Thoracic aorta (tissue), 2 donors: ENCODE measurements around the gene DMD. TPM values are rescaled to one million over a fixed set of nuclear protein-coding genes. Genes with fewer than 3 reads are reported as not detected.

ENCODE experiments used
- ATAC-seq: fragments of 150-250 bp; one replicate; pipeline ENCODE4 v1.8.0; 2017; ENCODE audit warnings: low read depth; ENCODE audit not compliant: insufficient number of reproducible peaks, low FRiP score
- DNase-seq: peaks from one replicate; pipeline ENCODE4 v3.0.0-alpha.2; 2020; ENCODE audit warnings: low spot score
- H3K27ac ChIP-seq, 2 donors: fragments of 200-600 bp; sonication (generic); 1 replicate in 1 of 2; 2 replicates in 1 of 2; pipeline ENCODE4 v1.5.1; 2016; ENCODE audit warnings: mild to moderate bottlenecking in 2 of 2, moderate library complexity in 2 of 2
- H3K27me3 ChIP-seq: fragments of 200-600 bp; sonication (generic); replicated peaks from 2 replicates; pipeline ENCODE4 v1.6.0; 2016; ENCODE audit warnings: mild to moderate bottlenecking; ENCODE audit not compliant: insufficient read depth
- H3K36me3 ChIP-seq: fragments of 200-600 bp; sonication (generic); one replicate; pipeline ENCODE4 v1.5.1; 2016
- H3K4me1 ChIP-seq, 2 donors: fragments of 200-600 bp; sonication (generic); 1 replicate in 1 of 2; 2 replicates in 1 of 2; pipeline versions ENCODE4 v1.5.1 to v1.6.0; 2016; ENCODE audit warnings: low read depth in 2 of 2, mild to moderate bottlenecking in 1 of 2; ENCODE audit not compliant: control insufficient read depth in 1 of 2
- H3K4me3 ChIP-seq: fragments of 200-600 bp; sonication (generic); 2 replicates; pipeline ENCODE4 v1.5.1; 2016; ENCODE audit warnings: mild to moderate bottlenecking
- H3K9me3 ChIP-seq: fragments of 200-600 bp; sonication (generic); 2 replicates; pipeline ENCODE4 v1.5.1; 2016
- CTCF ChIP-seq: fragments of 200-600 bp; sonication (generic); IDR thresholded peaks from one replicate; pipeline ENCODE4 v1.5.1; 2019; ENCODE audit warnings: antibody characterized with exemption
- total RNA-seq, 2 donors: library from RNA; depleted of rRNA; stranded (reverse); fragments of >200 nt; gene quantifications; one replicate each; pipeline versions ENCODE4 v1.1.0 to v1.2.3, GENCODE V29; 2016

The DMD gene
- total RNA-seq, 2 donors from 2014 or later: 224 to 233 TPM

GRCh38 chrX:31854716-31855115 is 1356.6 kb downstream of the DMD start:
- no peak overlapping the region for H3K27ac ChIP-seq
- no peaks in the 10 kb centered on the region for H3K9me3 ChIP-seq
- H3K4me1 ChIP-seq: no peaks in the 10 kb centered on the region
- no peaks in the 10 kb centered on the region for H3K36me3 ChIP-seq
- H3K27me3 ChIP-seq: no peaks in the 10 kb centered on the region
- no peak for DNase-seq
- H3K4me3 ChIP-seq: no peak overlapping the region
- TF ChIP-seq CTCF: no peak
- no peak for ATAC-seq

GRCh38 chrX:31851761-31852160 is 1359.6 kb downstream of the DMD start:
- Histone ChIP-seq H3K4me1 (no peaks in the 10 kb centered on the region), H3K4me3 (no peak overlapping the region), H3K27me3 (no peaks in the 10 kb centered on the region), H3K9me3 (no peaks in the 10 kb centered on the region), H3K27ac (no peak overlapping the region), H3K36me3 (no peaks in the 10 kb centered on the region)
- ATAC-seq (no peak), DNase-seq (no peak)
- TF ChIP-seq CTCF: no peak

GRCh38 chrX:31847773-31848172 is 1363.6 kb downstream of the DMD start:
- H3K9me3 ChIP-seq: no peaks in the 10 kb centered on the region
- no peak overlapping the region for H3K27ac ChIP-seq
- no peak for DNase-seq
- no peaks in the 10 kb centered on the region for H3K36me3 ChIP-seq
- no peaks in the 10 kb centered on the region for H3K27me3 ChIP-seq
- peaks cover 0 to 3% of the 10 kb centered on the region in 2 donors for H3K4me1 ChIP-seq
- no peak overlapping the region for H3K4me3 ChIP-seq
- TF ChIP-seq CTCF: no peak
- no peak for ATAC-seq

DNA sequence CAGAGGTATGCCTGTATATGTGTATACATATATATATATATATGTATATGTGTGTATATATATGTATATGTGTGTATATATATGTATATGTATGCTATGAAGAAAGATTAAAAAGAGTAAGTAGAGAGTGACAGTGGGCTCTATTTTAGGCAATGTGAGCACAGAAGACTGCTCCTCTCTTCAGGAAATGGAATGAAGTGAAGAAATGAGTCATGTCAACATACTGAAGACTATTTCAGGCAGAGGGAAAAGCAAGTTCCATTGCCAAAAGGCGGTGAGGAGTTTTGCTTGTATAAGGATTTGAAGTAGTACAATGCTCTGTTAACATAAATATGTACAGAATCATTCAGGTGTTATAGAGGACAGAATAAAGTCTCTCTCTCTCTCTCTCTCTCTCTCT is 1366.3 kb downstream of the DMD start:
- Histone ChIP-seq H3K27me3 (no peaks in the 10 kb centered on the region), H3K4me1 (peaks cover 0 to 3% of the 10 kb centered on the region in 2 donors), H3K36me3 (no peaks in the 10 kb centered on the region), H3K4me3 (peak overlapping the region; percentile 35), H3K27ac (no peak overlapping the region), H3K9me3 (no peaks in the 10 kb centered on the region)
- DNase-seq (no peak), ATAC-seq (no peak)
- TF ChIP-seq CTCF: no peak

DNA sequence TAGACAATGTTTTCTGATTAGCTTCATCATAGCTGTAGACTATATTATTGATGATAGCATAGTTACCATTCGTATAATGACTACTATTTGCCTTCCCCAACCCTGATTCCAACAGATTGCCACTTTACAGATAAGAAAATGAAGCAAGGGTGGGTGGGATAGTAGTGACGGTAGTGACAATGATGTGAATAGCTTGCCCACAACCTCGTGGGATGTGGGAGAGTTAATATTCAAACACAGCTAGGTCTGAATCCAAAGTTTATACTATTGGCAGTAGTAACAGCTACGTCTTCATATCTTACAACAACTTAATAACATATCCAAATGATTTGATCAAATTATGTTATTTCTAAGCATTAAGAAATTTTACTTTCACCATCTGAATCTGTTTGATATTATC is 1372.7 kb downstream of the DMD start:
- TF ChIP-seq CTCF: no peak
- H3K4me3 ChIP-seq: no peak overlapping the region
- no peaks in the 10 kb centered on the region for H3K27me3 ChIP-seq
- H3K27ac ChIP-seq: no peak overlapping the region
- no peaks in the 10 kb centered on the region for H3K9me3 ChIP-seq
- ATAC-seq (no peak), DNase-seq (no peak)
- no peaks in the 10 kb centered on the region for H3K4me1 ChIP-seq
- H3K36me3 ChIP-seq: no peaks in the 10 kb centered on the region
